IMR-90 (cell line): ENCODE results near the gene LRRC9. TPM values are rescaled to one million over a fixed set of nuclear protein-coding genes. Genes with fewer than 3 reads are reported as not detected.

ENCODE experiments used
- ATAC-seq: fragments of 200-7000 bp; cut with Tn5 transposase; 2 replicates; pipeline ENCODE4 v1.9.1; 2020; ENCODE audit warnings: low read depth, mild to moderate bottlenecking, moderate library complexity
- BruUV-seq: library from RNA; stranded (reverse); fragments of 400-500 nt; replicated peaks from 2 replicates; lab custom pipeline; 2021; lab: Mats Ljungman, UMichigan
- CTCF ChIA-PET: fragments of 300-600 bp; formaldehyde crosslinking; extraction: SDS; loops from one replicate; lab custom pipeline; 2021; ENCODE audit warnings: antibody characterized with exemption; lab: Yijun Ruan, JAX
- POLR2A ChIA-PET: fragments of 300-600 bp; sonication (Branson Sonifier 250); formaldehyde crosslinking; loops from one replicate; lab custom pipeline; 2022; ENCODE audit warnings: antibody characterized with exemption; ENCODE audit not compliant: unreplicated experiment; lab: Charles Lee
- DNase-seq: peaks from one replicate; pipeline ENCODE4 v3.0.0; 2013
- H2AFZ ChIP-seq: replicated peaks from 2 replicates; pipeline ENCODE3; 2013; ENCODE audit warnings: low read length, mild to moderate bottlenecking; ENCODE audit not compliant: poor library complexity
- H2AK5ac ChIP-seq: 2 replicates; pipeline ENCODE4 v1.6.1; 2013; ENCODE audit warnings: low read depth, low read length, inconsistent platforms
- H2AK9ac ChIP-seq: replicated peaks from 2 replicates; pipeline ENCODE3; 2013; ENCODE audit warnings: mild to moderate bottlenecking, low read depth, low read length, moderate library complexity; ENCODE audit not compliant: poor library complexity
- H2BK120ac ChIP-seq: 2 replicates; pipeline ENCODE4 v1.6.1; 2013; ENCODE audit warnings: low read depth, low read length, inconsistent platforms
- H2BK15ac ChIP-seq: 3 replicates; pipeline ENCODE4 v1.6.1; 2013; ENCODE audit warnings: low read depth, low read length, inconsistent platforms
- H2BK20ac ChIP-seq: 2 replicates; pipeline ENCODE4 v1.6.1; 2013; ENCODE audit warnings: low read depth, mild to moderate bottlenecking, inconsistent platforms, low read length, moderate library complexity
- H2BK5ac ChIP-seq: 2 replicates; pipeline ENCODE4 v1.6.1; 2013; ENCODE audit warnings: mild to moderate bottlenecking, low read depth, low read length, inconsistent platforms; ENCODE audit not compliant: poor library complexity, severe bottlenecking
- H3K14ac ChIP-seq: replicated peaks from 2 replicates; pipeline ENCODE4 v1.6.1; 2013; ENCODE audit warnings: low read depth, low read length, inconsistent platforms
- H3K18ac ChIP-seq: 2 replicates; pipeline ENCODE4 v1.6.1; 2013; ENCODE audit warnings: low read depth, low read length, control low read depth
- H3K23ac ChIP-seq: 2 replicates; pipeline ENCODE4 v1.6.1; 2013; ENCODE audit warnings: low read depth, low read length, inconsistent platforms
- H3K27ac ChIP-seq: 2 replicates; pipeline ENCODE4 v1.5.1; 2013; ENCODE audit warnings: mild to moderate bottlenecking, control low read depth, low read length; ENCODE audit not compliant: insufficient read depth
- H3K27me3 ChIP-seq: 2 replicates; pipeline ENCODE4 v1.6.1; 2013; ENCODE audit warnings: low read length; ENCODE audit not compliant: control insufficient read depth, insufficient read depth
- H3K36me3 ChIP-seq: 2 replicates; pipeline ENCODE4 v1.6.1; 2013; ENCODE audit warnings: low read length, mixed read lengths; ENCODE audit not compliant: control insufficient read depth, insufficient read depth
- H3K4ac ChIP-seq: 2 replicates; pipeline ENCODE4 v1.6.1; 2013; ENCODE audit warnings: low read depth, low read length, inconsistent platforms
- H3K4me1 ChIP-seq: 2 replicates; pipeline ENCODE4 v1.6.1; 2013; ENCODE audit warnings: low read length, mixed read lengths; ENCODE audit not compliant: control insufficient read depth, insufficient read depth
- H3K4me2 ChIP-seq: 2 replicates; pipeline ENCODE4 v1.6.1; 2013; ENCODE audit warnings: low read depth, mild to moderate bottlenecking, control low read depth, low read length, moderate library complexity
- H3K4me3 ChIP-seq: 2 replicates; pipeline ENCODE4 v1.5.1; 2013; ENCODE audit warnings: low read depth, mild to moderate bottlenecking, control low read depth, low read length, moderate library complexity; ENCODE audit not compliant: insufficient read depth
- H3K56ac ChIP-seq: 2 replicates; pipeline ENCODE4 v1.6.1; 2013; ENCODE audit warnings: low read length, inconsistent platforms; ENCODE audit not compliant: insufficient read depth; ENCODE audit errors: extremely low read depth
- H3K79me1 ChIP-seq, 2 experiments: 2 replicates each; pipeline ENCODE4 v1.6.1; 2013; ENCODE audit warnings: low read length in 2 of 2, inconsistent platforms in 1 of 2, low read depth in 1 of 2
- H3K9ac ChIP-seq: 2 replicates; pipeline ENCODE4 v1.6.1; 2013; ENCODE audit warnings: low read depth, low read length, control low read depth
- H3K9me1 ChIP-seq: 2 replicates; pipeline ENCODE4 v1.6.1; 2013; ENCODE audit warnings: low read length, inconsistent platforms; ENCODE audit not compliant: insufficient read depth
- H3K9me3 ChIP-seq: 2 replicates; pipeline ENCODE4 v1.6.1; 2013; ENCODE audit warnings: low read length; ENCODE audit not compliant: control insufficient read depth, insufficient read depth
- H4K20me1 ChIP-seq: 2 replicates; pipeline ENCODE4 v1.6.1; 2013; ENCODE audit warnings: low read length, inconsistent platforms; ENCODE audit not compliant: insufficient read depth
- H4K5ac ChIP-seq: 2 replicates; pipeline ENCODE4 v1.6.1; 2013; ENCODE audit warnings: mild to moderate bottlenecking, low read depth, low read length, control low read depth
- H4K8ac ChIP-seq, 2 experiments: 2 replicates each; pipeline ENCODE4 v1.6.1; 2013; ENCODE audit warnings: low read depth in 2 of 2, low read length in 2 of 2, control low read depth in 1 of 2, inconsistent platforms in 1 of 2
- H4K91ac ChIP-seq: 2 replicates; pipeline ENCODE4 v1.6.1; 2013; ENCODE audit warnings: low read depth, low read length, inconsistent platforms; ENCODE audit not compliant: insufficient read depth
- BHLHE40 ChIP-seq: fragments of 150-350 bp; IDR thresholded peaks from 2 replicates; pipeline ENCODE4 v1.6.1; 2016; ENCODE audit warnings: mild to moderate bottlenecking, low read depth, low read length
- WGBS, 2 experiments: methylation state at CpG; one replicate each; pipeline versions ENCODE4 v1.1.5 to v1.1.7; 2013; ENCODE audit warnings: missing lambda C conversion rate in 2 of 2; ENCODE audit not compliant: insufficient read length in 1 of 2; ENCODE audit errors: extremely low coverage in 2 of 2; 5-methylcytosine and 5-hydroxymethylcytosine counted together
- dilution Hi-C: fragments of 300-500 bp; cut with HindIII; formaldehyde crosslinking; loops from one replicate; pipeline ENCODE4 v1.14.3; 2018; ENCODE audit warnings: low sequenced_read_pairs; ENCODE audit not compliant: unreplicated experiment
- in situ Hi-C: fragments of 300-500 bp; cut with MboI; formaldehyde crosslinking; loops from 3 replicates; pipeline ENCODE4 v1.14.3; 2019; ENCODE audit warnings: low sequenced_read_pairs, inconsistent platforms, mixed read lengths
- intact Hi-C: fragments of 100-400 bp; cut with micrococcal nuclease; formaldehyde crosslinking; loops from 2 replicates; pipeline ENCODE4 v1.10.0; 2022
- polyA plus RNA-seq, 3 experiments: library from polyadenylated mRNA; depleted of rRNA; stranded (reverse); fragments of >200 nt; gene quantifications; 2 replicates each; pipeline ENCODE4 v1.2.3, GENCODE V29; 2012; ENCODE audit warnings: low replicate concordance in 1 of 3
- total RNA-seq: library from RNA; depleted of rRNA; stranded (reverse); fragments of >200 nt; gene quantifications from 2 replicates; pipeline ENCODE4 v1.2.3, GENCODE V29; 2012

The LRRC9 gene
- total and polyA plus RNA-seq, 2 of the 4 experiments (the other 2 are of a cell fraction): not detected

GRCh38 chr14:59998564-59998963 lies 78.6 kb downstream of the LRRC9 start:
- H3K9me3 ChIP-seq: no peaks in the 10 kb centered on the region
- ChIA-PET CTCF (interaction anchor here (0.6 to 1.2 kb wide), 2 partner anchors 167 to 1421 kb away, joined by 3 read pairs; partner anchors contain the start of gene DHRS7), POLR2A (no interaction called here)
- H2AFZ ChIP-seq: no peak overlapping the region
- intact Hi-C loops (no loop called here), in situ Hi-C loops (no loop called here), dilution Hi-C loops (no loop called here)
- no peak overlapping the region for H4K91ac ChIP-seq
- H4K20me1 ChIP-seq: no peaks in the 10 kb centered on the region
- H3K9ac ChIP-seq: no peak overlapping the region
- H2BK5ac ChIP-seq: no peak overlapping the region
- H2BK15ac ChIP-seq: no peak overlapping the region
- no peak overlapping the region for H2AK9ac ChIP-seq
- ATAC-seq (no peak), DNase-seq (no peak)
- no peak overlapping the region for H3K56ac ChIP-seq
- H3K27me3 ChIP-seq: no peaks in the 10 kb centered on the region
- no peak overlapping the region for H3K23ac ChIP-seq
- H2AK5ac ChIP-seq: no peak overlapping the region
- no peaks in the 10 kb centered on the region for H3K36me3 ChIP-seq
- no peak overlapping the region for H3K14ac ChIP-seq
- no peak overlapping the region for H3K4me2 ChIP-seq
- H3K4me3 ChIP-seq: no peak overlapping the region
- no TSS peak for BruUV-seq
- no peak overlapping the region for H4K8ac ChIP-seq
- no peak overlapping the region for H2BK20ac ChIP-seq
- H3K79me1 ChIP-seq: no peaks in the 10 kb centered on the region
- WGBS, 2 experiments: no CpG with 5 or more reads among the region's 1 CpG
- H3K27ac ChIP-seq: no peak overlapping the region
- no peak for TF ChIP-seq BHLHE40
- H3K4me1 ChIP-seq: no peaks in the 10 kb centered on the region
- H4K5ac ChIP-seq: no peak overlapping the region
- H3K4ac ChIP-seq: no peak overlapping the region
- no peak overlapping the region for H2BK120ac ChIP-seq
- H3K9me1 ChIP-seq: no peaks in the 10 kb centered on the region
- no peak overlapping the region for H3K18ac ChIP-seq
